Left ventricle myocardium inferior (tissue), 1 donor: ENCODE data around the gene YIF1A. TPM values are rescaled to one million over a fixed set of nuclear protein-coding genes. Genes with fewer than 3 reads are reported as not detected.

Experiments used
- DNase-seq: peaks from one replicate; pipeline ENCODE4 v3.0.0-alpha.2; 2020
- H3K27ac ChIP-seq: fragments of 200-600 bp; replicated peaks from 2 replicates; pipeline ENCODE4 v1.8.0; 2021
- H3K27me3 ChIP-seq: fragments of 200-600 bp; 2 replicates; pipeline ENCODE4 v1.8.0; 2021; ENCODE audit warnings: low read depth
- H3K36me3 ChIP-seq: fragments of 200-600 bp; 2 replicates; pipeline ENCODE4 v1.8.0; 2021
- H3K4me1 ChIP-seq: fragments of 200-600 bp; 2 replicates; pipeline ENCODE4 v1.8.0; 2021
- H3K4me3 ChIP-seq: fragments of 200-600 bp; 2 replicates; pipeline ENCODE4 v1.8.0; 2021; ENCODE audit warnings: mild to moderate bottlenecking, moderate library complexity
- H3K9me3 ChIP-seq: fragments of 200-600 bp; replicated peaks from 2 replicates; pipeline ENCODE4 v1.8.0; 2021
- intact Hi-C: fragments of 100-400 bp; cut with micrococcal nuclease; formaldehyde crosslinking; loops from one replicate; pipeline ENCODE4 v1.11.0; 2022
- total RNA-seq: library from RNA; stranded (reverse); fragmentation: NEBNext Ultra II Directional; extraction: Animal tissue kit (Norgen Biotek cat#: 25700); gene quantifications from one replicate; pipeline ENCODE4 v1.2.1, GENCODE V29; 2021
- TF ChIP-seq, protein P1 (sequence below): fragments of 200-600 bp; IDR thresholded peaks from 2 replicates; pipeline ENCODE4 v1.8.0; 2021; ENCODE audit warnings: antibody characterized with exemption, mild to moderate bottlenecking, borderline replicate concordance
- donor health status: DM: no; HTN: yes; CAD: no; lungs with severe emphysema.

YIF1A gene
- total RNA-seq, 1 donor from 2014 or later: 45.6 TPM

DNA sequence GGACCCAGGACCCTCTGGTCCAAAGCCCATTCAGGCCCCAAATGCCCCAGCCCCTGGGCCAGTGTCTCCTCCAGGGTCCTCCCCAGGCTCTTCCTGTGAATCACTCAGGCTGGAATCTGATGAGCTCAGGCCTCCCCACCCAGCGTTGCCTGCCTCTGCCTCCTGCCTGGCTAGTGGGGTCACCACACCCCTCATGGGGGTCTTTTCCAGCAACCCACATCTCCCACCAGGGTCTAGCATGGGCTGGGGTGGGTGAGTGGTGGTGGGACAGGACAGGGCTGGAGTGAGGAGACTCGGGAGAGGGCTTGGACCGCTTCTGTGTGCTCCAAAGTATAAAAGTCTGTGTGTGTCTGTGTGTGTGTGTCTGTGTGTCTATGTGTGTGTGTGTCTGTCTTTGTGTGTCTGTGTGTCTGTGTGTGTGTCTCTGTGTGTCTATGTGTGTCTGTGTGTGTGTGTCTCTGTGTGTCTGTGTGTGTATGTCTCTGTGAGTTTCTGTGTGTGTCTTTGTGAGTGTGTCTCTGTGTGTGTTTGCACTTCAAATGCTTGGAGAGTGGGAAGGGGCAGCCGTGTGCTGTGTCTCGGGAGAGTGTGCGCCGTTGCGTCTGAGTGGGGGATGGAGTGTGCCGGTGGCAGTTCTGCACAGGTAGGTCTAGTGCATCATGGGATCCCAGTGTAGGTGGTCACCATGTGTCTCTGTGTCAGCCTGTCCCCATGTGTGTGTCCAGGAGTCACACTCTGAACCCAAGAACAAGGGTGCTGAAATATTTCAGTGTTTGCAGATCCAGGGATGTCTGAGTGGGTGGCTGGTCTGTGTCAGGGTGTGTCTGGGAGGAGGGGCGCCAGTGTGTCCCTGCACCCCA lies 38.5 kb upstream of the YIF1A start:
- Histone ChIP-seq H3K4me1 (peaks cover 42% of the 10 kb centered on the region), H3K36me3 (peaks cover 2% of the 10 kb centered on the region), H3K27me3 (no peaks in the 10 kb centered on the region), H3K9me3 (no peaks in the 10 kb centered on the region), H3K4me3 (peak overlapping the region; percentile 3), H3K27ac (peak overlapping the region; percentile 87)
- intact Hi-C loops: no loop called here
- no peak for DNase-seq
- TF ChIP-seq, protein P1, sequence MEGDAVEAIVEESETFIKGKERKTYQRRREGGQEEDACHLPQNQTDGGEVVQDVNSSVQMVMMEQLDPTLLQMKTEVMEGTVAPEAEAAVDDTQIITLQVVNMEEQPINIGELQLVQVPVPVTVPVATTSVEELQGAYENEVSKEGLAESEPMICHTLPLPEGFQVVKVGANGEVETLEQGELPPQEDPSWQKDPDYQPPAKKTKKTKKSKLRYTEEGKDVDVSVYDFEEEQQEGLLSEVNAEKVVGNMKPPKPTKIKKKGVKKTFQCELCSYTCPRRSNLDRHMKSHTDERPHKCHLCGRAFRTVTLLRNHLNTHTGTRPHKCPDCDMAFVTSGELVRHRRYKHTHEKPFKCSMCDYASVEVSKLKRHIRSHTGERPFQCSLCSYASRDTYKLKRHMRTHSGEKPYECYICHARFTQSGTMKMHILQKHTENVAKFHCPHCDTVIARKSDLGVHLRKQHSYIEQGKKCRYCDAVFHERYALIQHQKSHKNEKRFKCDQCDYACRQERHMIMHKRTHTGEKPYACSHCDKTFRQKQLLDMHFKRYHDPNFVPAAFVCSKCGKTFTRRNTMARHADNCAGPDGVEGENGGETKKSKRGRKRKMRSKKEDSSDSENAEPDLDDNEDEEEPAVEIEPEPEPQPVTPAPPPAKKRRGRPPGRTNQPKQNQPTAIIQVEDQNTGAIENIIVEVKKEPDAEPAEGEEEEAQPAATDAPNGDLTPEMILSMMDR: no peak

DNA sequence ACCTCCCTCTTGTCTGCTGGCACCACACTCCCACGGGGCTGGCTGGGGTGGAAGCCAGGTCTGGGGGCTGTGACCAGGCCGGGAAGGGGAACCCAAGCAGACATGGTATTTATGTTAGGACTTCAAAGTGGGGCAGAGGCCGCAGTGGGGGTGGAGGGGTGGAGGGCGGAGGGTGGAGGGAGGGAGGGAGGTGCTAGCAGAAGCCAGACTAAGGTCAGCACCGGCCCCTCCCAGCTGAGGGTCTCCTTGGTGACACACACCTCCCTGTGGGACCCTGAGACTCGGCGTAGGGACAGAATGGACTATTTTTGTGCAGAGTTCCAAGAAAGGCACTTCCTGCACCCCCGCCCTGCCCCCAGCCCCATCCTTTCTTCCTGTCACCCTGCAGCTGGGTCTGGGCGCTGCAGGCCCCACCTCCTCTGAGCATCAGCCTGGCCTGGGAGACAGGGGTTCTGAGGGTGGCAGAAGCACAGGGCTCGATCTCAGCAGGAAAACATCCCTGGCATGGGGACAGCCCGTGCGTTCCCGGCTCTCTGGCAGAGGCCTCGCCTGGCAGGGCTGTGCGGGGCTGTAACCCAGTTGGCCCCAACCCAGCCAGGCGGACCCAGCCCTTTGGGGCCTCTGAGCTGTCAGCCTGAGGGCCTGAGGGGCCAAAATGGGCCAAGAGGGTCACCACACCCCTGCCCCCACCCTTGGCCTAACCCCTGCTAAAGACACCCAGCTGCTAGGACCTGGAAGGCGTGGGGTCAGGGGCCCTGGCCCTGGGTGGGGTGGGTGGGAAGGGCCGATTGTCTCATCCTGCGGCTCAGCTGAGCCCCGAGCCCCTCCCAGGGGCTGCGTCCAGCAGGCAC lies 37.5 kb upstream of the YIF1A start:
- Histone ChIP-seq H3K27me3 (no peaks in the 10 kb centered on the region), H3K27ac (peak overlapping the region; percentile 87), H3K4me1 (peaks cover 51% of the 10 kb centered on the region), H3K4me3 (peak overlapping the region; percentile 3), H3K36me3 (no peaks in the 10 kb centered on the region), H3K9me3 (no peaks in the 10 kb centered on the region)
- intact Hi-C loops: no loop called here
- TF ChIP-seq, protein P1: no peak
- peak; percentile 80 for DNase-seq

DNA sequence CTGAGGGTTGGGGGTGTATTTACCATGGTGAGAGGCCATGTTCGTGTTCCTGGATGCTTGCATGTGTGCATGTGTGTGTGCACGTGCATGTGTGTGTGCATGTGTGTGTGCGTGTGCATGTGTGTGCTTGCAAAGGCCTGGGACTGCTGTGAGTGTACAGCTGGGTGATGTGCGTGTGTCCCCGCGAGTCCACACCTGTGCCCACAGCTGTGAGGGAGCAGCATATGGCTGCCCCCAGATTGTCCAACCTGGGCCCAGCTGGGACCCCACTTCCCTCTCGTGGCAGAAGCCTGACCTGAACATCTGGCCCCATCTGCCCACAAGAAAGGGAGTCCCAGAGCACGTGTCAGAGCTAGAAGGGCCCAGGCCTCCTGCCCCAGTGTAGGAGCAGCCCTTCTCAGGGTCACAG lies 36.3 kb upstream of the YIF1A start:
- Histone ChIP-seq H3K4me3 (no peak overlapping the region), H3K27ac (peak overlapping the region; percentile 87), H3K9me3 (no peaks in the 10 kb centered on the region), H3K4me1 (peaks cover 52% of the 10 kb centered on the region), H3K36me3 (no peaks in the 10 kb centered on the region), H3K27me3 (no peaks in the 10 kb centered on the region)
- DNase-seq: no peak
- intact Hi-C loops: no loop called here
- TF ChIP-seq, protein P1: no peak

DNA sequence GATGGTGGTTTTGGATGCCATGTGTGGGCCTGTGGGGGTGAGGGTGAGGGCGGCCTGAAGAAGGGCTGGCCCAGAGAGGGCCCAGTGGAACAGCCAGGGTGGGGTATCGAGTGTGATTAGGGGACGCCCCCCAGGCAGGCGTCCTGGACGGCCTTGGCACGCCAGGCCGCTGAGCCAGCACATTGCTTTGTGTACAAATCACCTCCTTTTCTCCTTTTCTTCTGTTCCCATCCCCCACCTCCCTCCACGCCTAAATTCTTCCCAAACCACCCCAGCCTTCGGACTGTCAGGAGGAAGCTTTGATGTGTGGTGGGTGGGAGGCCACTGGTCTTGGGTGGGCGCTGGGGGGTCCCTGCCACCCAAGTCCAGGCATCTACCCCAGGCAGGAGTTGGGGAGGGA lies 35.7 kb upstream of the YIF1A start:
- no peak overlapping the region for H3K4me3 ChIP-seq
- TF ChIP-seq, protein P1: no peak
- no peaks in the 10 kb centered on the region for H3K36me3 ChIP-seq
- no peak overlapping the region for H3K27ac ChIP-seq
- intact Hi-C loops: no loop called here
- no peaks in the 10 kb centered on the region for H3K27me3 ChIP-seq
- DNase-seq: no peak
- peaks cover 52% of the 10 kb centered on the region for H3K4me1 ChIP-seq
- no peaks in the 10 kb centered on the region for H3K9me3 ChIP-seq

DNA sequence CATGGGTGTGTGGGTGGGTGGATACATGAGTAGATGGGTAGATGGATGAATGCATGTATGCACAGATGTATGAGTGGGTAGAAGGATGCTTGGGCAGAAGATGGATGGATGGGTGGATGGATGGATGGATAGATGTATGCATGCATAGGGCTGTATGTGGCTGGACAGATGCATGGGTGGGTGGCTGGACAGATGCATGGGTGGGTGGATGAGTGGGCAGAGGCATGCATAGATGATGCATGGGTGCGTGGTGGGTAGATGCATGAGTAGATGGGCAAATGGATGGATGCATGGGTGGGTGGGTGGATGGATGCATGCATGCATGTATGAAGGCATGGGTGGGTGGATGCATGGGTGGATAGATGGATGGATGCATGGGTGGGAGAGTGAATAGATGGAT lies 34.7 kb upstream of the YIF1A start:
- no peak for DNase-seq
- Histone ChIP-seq H3K4me1 (peaks cover 51% of the 10 kb centered on the region), H3K36me3 (no peaks in the 10 kb centered on the region), H3K27me3 (no peaks in the 10 kb centered on the region), H3K9me3 (no peaks in the 10 kb centered on the region), H3K27ac (no peak overlapping the region), H3K4me3 (no peak overlapping the region)
- TF ChIP-seq, protein P1: no peak
- intact Hi-C loops: no loop called here
